ENCODE data around the gene RGL2. TPM values are rescaled to one million over a fixed set of nuclear protein-coding genes. Genes with fewer than 3 reads are reported as not detected.

The RGL2 gene
- total and polyA plus RNA-seq, 2 of the 13 experiments (the other 11 are each of a cell fraction or from before 2014, with no cell fraction given): 22.9 to 47.4 TPM

DNA sequence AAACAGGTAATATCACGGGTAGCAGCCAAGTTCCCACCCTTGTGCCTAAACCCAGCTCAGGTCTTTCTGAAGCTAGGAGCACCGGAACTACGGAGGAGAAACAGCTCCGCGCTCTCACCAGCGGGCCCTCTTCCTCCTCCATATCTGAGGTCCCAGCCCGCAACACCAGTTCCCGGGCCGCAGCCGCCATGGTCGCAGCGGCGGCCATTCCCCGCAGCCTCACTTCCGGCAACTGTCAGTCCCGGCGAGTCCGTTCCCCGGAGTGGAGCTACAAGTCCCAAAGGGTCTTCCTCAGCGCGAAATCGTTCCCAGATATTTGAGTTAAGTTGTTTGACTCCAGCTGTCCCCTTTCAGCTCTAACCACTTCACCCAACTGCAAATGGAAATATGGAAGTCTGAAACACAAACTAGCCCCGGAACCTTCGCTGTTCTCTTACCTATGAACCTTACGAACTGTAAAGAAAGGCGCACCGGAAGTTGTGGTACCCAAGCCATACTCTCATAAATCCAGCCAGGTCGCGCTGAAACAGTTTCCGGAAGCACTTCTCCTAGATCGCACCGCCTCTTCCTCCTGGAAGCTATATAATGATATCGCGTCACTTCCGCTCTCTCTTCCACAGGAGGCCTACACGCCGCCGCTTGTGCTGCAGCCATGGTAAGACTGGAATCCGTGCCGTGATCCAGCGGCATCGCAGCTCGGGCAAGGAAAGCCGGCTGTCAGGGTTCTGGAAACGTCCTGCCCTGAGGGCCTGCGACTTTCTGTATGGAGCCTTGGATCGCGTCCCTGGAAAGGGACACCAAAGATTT lies 27.1 kb downstream of the RGL2 start, which contains the start of the genes RPS18 and VPS52 (continued):
- TF ChIP-seq RELA (CRISPR knock-in tag; IDR thresholded peaks at IDR 0.05): no peak; the same call in 1 of the 2 replicates
- TF ChIP-seq USF2 (IDR thresholded peaks at IDR 0.05; ENCODE audit: low read depth, low read length): no peak
- no peak for TF ChIP-seq USF2 (CRISPR knock-in tag; IDR thresholded peaks at IDR 0.05; ENCODE audit: borderline replicate concordance)
- no peak for TF ChIP-seq ZNF589 (CRISPR knock-in tag; conservative IDR thresholded peaks at IDR 0.05)
- TF ChIP-seq, protein P1, sequence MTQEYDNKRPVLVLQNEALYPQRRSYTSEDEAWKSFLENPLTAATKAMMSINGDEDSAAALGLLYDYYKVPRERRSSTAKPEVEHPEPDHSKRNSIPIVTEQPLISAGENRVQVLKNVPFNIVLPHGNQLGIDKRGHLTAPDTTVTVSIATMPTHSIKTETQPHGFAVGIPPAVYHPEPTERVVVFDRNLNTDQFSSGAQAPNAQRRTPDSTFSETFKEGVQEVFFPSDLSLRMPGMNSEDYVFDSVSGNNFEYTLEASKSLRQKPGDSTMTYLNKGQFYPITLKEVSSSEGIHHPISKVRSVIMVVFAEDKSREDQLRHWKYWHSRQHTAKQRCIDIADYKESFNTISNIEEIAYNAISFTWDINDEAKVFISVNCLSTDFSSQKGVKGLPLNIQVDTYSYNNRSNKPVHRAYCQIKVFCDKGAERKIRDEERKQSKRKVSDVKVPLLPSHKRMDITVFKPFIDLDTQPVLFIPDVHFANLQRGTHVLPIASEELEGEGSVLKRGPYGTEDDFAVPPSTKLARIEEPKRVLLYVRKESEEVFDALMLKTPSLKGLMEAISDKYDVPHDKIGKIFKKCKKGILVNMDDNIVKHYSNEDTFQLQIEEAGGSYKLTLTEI (CRISPR knock-in tag; conservative IDR thresholded peaks at IDR 0.05): no peak
- peak; percentile 92 for TF ChIP-seq ARHGAP35 (CRISPR knock-in tag; IDR thresholded peaks at IDR 0.05; ENCODE audit: borderline replicate concordance)
- peak; percentile 93 for TF ChIP-seq PHF21A (CRISPR knock-in tag; IDR thresholded peaks at IDR 0.05)
- TF ChIP-seq SOX6 (IDR thresholded peaks at IDR 0.05): no peak
- peak; percentile 63; the same call in 1 of the 2 replicates for TF ChIP-seq SOX6 (CRISPR knock-in tag; IDR thresholded peaks at IDR 0.05)
- TF ChIP-seq ZNF766 (CRISPR knock-in tag; IDR thresholded peaks at IDR 0.05; ENCODE audit: borderline replicate concordance): peak; percentile 77; the same call in 1 of the 2 replicates
- TF ChIP-seq ZNF792 (CRISPR knock-in tag; IDR thresholded peaks at IDR 0.05): peak; percentile 84; the same call in 1 of the 2 replicates
- peak; percentile 80; the same call in 1 of the 2 replicates for TF ChIP-seq ZNF30 (CRISPR knock-in tag; IDR thresholded peaks at IDR 0.05)
- peak; percentile 67 for TF ChIP-seq PHF5A (CRISPR knock-in tag; IDR thresholded peaks at IDR 0.05; ENCODE audit: low read depth, unreplicated experiment)
- TF ChIP-seq, protein P2, sequence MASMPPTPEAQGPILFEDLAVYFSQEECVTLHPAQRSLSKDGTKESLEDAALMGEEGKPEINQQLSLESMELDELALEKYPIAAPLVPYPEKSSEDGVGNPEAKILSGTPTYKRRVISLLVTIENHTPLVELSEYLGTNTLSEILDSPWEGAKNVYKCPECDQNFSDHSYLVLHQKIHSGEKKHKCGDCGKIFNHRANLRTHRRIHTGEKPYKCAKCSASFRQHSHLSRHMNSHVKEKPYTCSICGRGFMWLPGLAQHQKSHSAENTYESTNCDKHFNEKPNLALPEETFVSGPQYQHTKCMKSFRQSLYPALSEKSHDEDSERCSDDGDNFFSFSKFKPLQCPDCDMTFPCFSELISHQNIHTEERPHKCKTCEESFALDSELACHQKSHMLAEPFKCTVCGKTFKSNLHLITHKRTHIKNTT (CRISPR knock-in tag; IDR thresholded peaks at IDR 0.05): no peak
- peak; percentile 41; the same call in 1 of the 2 replicates for TF ChIP-seq HNF4G (IDR thresholded peaks at IDR 0.05; ENCODE audit: borderline replicate concordance, low read depth, low read length)
- no peak; the same call in 1 of the 2 replicates for TF ChIP-seq HNF4G (CRISPR knock-in tag; IDR thresholded peaks at IDR 0.05; ENCODE audit: borderline replicate concordance, low read depth)
- TF ChIP-seq, protein P3, sequence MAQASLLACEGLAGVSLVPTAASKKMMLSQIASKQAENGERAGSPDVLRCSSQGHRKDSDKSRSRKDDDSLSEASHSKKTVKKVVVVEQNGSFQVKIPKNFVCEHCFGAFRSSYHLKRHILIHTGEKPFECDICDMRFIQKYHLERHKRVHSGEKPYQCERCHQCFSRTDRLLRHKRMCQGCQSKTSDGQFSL (CRISPR knock-in tag; IDR thresholded peaks at IDR 0.05): peak; percentile 53; the same call in 1 of the 2 replicates
- TF ChIP-seq ASH2L (IDR thresholded peaks at IDR 0.05; ENCODE audit: insufficient read length, low read depth, low read length): peak; percentile 100
- TF ChIP-seq FOXM1 (CRISPR knock-in tag; IDR thresholded peaks at IDR 0.05): 0 out of 2 replicates have a peak, but pooled peaks have one; percentile 45
- no peak for TF ChIP-seq ZNF3 (CRISPR knock-in tag; IDR thresholded peaks at IDR 0.05)
- TF ChIP-seq KDM3A (CRISPR knock-in tag; IDR thresholded peaks at IDR 0.05; ENCODE audit: low read depth): peak; percentile 89
- peak; percentile 48; the same call in 1 of the 2 replicates for TF ChIP-seq ZC3H4 (CRISPR knock-in tag; IDR thresholded peaks at IDR 0.05; ENCODE audit: borderline replicate concordance)
- no peak for TF ChIP-seq DNMT1 (CRISPR knock-in tag; IDR thresholded peaks at IDR 0.05)
- TF ChIP-seq RFXAP (CRISPR knock-in tag; IDR thresholded peaks at IDR 0.05; ENCODE audit: borderline replicate concordance): peak; percentile 81; the same call in 1 of the 2 replicates
- peak; percentile 28; the same call in 1 of the 2 replicates for TF ChIP-seq ZNF121 (CRISPR knock-in tag; IDR thresholded peaks at IDR 0.05)
- peak; percentile 42 for TF ChIP-seq ZNF431 (CRISPR knock-in tag; IDR thresholded peaks at IDR 0.05; ENCODE audit: borderline replicate concordance, low read depth)

All from HepG2 (cell line).